DMS79 treated with DMSO at 0.1 percent for 48 hours (cell line): ENCODE data around the gene CARMIL1.

ENCODE experiments used
- DNase-seq: peaks from one replicate; lab custom pipeline; 2025; lab: John Stamatoyannopoulos, UW

The CARMIL1 gene

GRCh38 chr6:25619217-25619616 is 340.0 kb downstream of the CARMIL1 start:
- no peak for DNase-seq

- no peak for DNase-seq
Measured at GRCh38 chr6:25620391-25620790, 341.2 kb downstream of the CARMIL1 start.

- DNase-seq: peak; percentile 15
Measured at GRCh38 chr6:25623065-25623464, 343.9 kb downstream of the CARMIL1 start.

- peak; percentile 46 for DNase-seq
Measured at GRCh38 chr6:25623879-25624278, 344.7 kb downstream of the CARMIL1 start.

- no peak for DNase-seq
Measured at GRCh38 chr6:25627001-25627400, 347.8 kb downstream of the CARMIL1 start.

GRCh38 chr6:25628471-25629197 is 349.5 kb downstream of the CARMIL1 start:
- DNase-seq: no peak

- no peak for DNase-seq
Measured at GRCh38 chr6:25629198-25629576, 350.0 kb downstream of the CARMIL1 start.

GRCh38 chr6:25630508-25631278 is 351.5 kb downstream of the CARMIL1 start:
- DNase-seq: no peak

GRCh38 chr6:25635886-25636317 is 356.7 kb downstream of the CARMIL1 start:
- no peak for DNase-seq

GRCh38 chr6:25637211-25637610 is 358.0 kb downstream of the CARMIL1 start:
- no peak for DNase-seq

GRCh38 chr6:25637960-25638434 is 358.8 kb downstream of the CARMIL1 start:
- peak; percentile 52 for DNase-seq

GRCh38 chr6:25639653-25640052 is 360.5 kb downstream of the CARMIL1 start:
- DNase-seq: no peak

GRCh38 chr6:25640446-25640845 is 361.3 kb downstream of the CARMIL1 start:
- no peak for DNase-seq

GRCh38 chr6:25640891-25641290 is 361.7 kb downstream of the CARMIL1 start:
- no peak for DNase-seq

- no peak for DNase-seq
Measured at GRCh38 chr6:25641377-25641776, 362.2 kb downstream of the CARMIL1 start.

GRCh38 chr6:25641940-25642666 is 362.9 kb downstream of the CARMIL1 start:
- no peak for DNase-seq

GRCh38 chr6:25642667-25643328 is 363.6 kb downstream of the CARMIL1 start:
- no peak for DNase-seq

GRCh38 chr6:25645916-25646315 is 366.7 kb downstream of the CARMIL1 start:
- no peak for DNase-seq

- no peak for DNase-seq
Measured at GRCh38 chr6:25649611-25650010, 370.4 kb downstream of the CARMIL1 start.

GRCh38 chr6:25652007-25652515 is 372.9 kb downstream of the CARMIL1 start, which contains the start of gene SCGN:
SCGN (plus strand) TSS chr6:25652215; CDS start chr6:25652404, 189 bp downstream.
- DNase-seq: peak; percentile 71

- peak; percentile 59 for DNase-seq
Measured at GRCh38 chr6:25655723-25656122, 376.5 kb downstream of the CARMIL1 start.
